Measurements from ENCODE around the gene DNALI1. TPM values are rescaled to one million over a fixed set of nuclear protein-coding genes. Genes with fewer than 3 reads are reported as not detected.

DNALI1 gene
- total RNA-seq (2012; rRNA removed) (8.1 and 9.1 TPM in 2 replicates), polyA plus RNA-seq (2012; rRNA removed) (9.1 and 10.1 TPM in 2 replicates), Bru-seq, nascent RNA (percentile 38 among the genes with signal in this experiment), BruChase-seq, experiment 1, labeled RNA remaining after a 6-hour chase (percentile 48 among the genes with signal in this experiment), BruChase-seq, experiment 2, labeled RNA remaining after a 2-hour chase (percentile 50 among the genes with signal in this experiment)
- 5.5 and 6.6 TPM in 2 replicates for polyA plus RNA-seq (2012; cell fraction: cytosol; rRNA removed)
- polyA plus RNA-seq (2012; cell fraction: nucleus; rRNA removed; ENCODE audit: low replicate concordance): 11.5 and 20.3 TPM in 2 replicates
- long read RNA-seq, partial matches to known transcripts: 0 of 6 reads
- long read RNA-seq, other reads (novel, unspliced or antisense): 1 of 6 reads

DNA sequence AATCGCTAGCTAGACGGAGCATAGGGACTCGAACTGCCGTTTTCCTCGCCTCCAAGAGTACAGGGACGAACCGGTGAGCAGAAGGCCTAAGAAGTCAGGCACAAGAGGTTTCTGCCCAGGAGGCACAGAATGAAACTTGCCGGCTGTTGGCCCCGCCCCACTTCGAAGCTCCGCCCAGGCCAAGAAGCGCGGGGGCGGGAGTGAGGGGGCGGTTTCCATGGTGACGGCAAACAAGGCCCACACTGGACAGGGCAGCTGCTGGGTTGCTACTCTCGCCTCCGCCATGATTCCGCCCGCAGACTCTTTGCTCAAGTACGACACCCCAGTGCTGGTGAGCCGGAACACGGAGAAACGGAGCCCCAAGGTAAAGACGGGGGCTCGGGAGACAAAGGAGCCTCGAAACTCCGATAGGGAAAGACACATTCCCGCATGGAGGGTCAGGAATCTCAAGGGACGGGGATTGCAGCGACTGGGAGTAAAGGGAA, at the start of gene DNALI1:
Gene DNALI1, plus strand, starts transcription at position 229 of the 485 bp plus-strand sequence. Its CDS starts 55 bp downstream, at position 284.
- POLR2A ChIA-PET (ENCODE audit: unreplicated experiment): interaction anchor here (0.6 kb wide), 1 partner anchor 252 kb away, joined by 5 read pairs; the partner anchor contains the start of gene YRDC
- peak within 1 kb of the TSS; percentile 86 for H3K14ac ChIP-seq (replicated peaks; ENCODE audit: low read depth, low read length)
- peak within 1 kb of the TSS; percentile 49 for H3K4me3 ChIP-seq (ENCODE audit: insufficient read depth, low read depth, low read length)
- H2BK120ac ChIP-seq (ENCODE audit: low read depth, low read length): peak within 1 kb of the TSS; percentile 80
- H2AFZ ChIP-seq (replicated peaks; ENCODE audit: low read length, poor library complexity): peak within 1 kb of the TSS; percentile 92
- H2BK5ac ChIP-seq (ENCODE audit: low read depth, low read length, poor library complexity, severe bottlenecking): no peak within 1 kb of the TSS
- peak within 1 kb of the TSS; percentile 64 for H4K91ac ChIP-seq (ENCODE audit: insufficient read depth, low read depth, low read length)
- dilution Hi-C loops (cut with HindIII; ENCODE audit: low sequenced_read_pairs, unreplicated experiment) (no loop called here), in situ Hi-C loops (cut with MboI; ENCODE audit: low sequenced_read_pairs) (no loop called here), intact Hi-C loops (cut with micrococcal nuclease) (no loop called here)
- DNase-seq: peak; percentile 88
- BruUV-seq (replicated peaks): no TSS peak
- no peaks in the 10 kb centered on the region for H3K9me3 ChIP-seq (ENCODE audit: control insufficient read depth, insufficient read depth, low read length)
- peak within 1 kb of the TSS; percentile 71 for H2AK5ac ChIP-seq (ENCODE audit: low read depth, low read length)
- H3K79me1 ChIP-seq (ENCODE audit: low read depth in 1 of 2, low read length in 2 of 2): peaks cover 9 to 29% of the 10 kb centered on the region in 2 experiments; a peak in 2 of 4 replicates
- peak within 1 kb of the TSS; percentile 93 for H2AK9ac ChIP-seq (replicated peaks; ENCODE audit: low read depth, low read length, poor library complexity)
- TF ChIP-seq NFE2L2 (IDR thresholded peaks at IDR 0.05; ENCODE audit: low read depth, low read length) (no peak), MXI1 (IDR thresholded peaks at IDR 0.05; ENCODE audit: borderline replicate concordance, low read depth, low read length) (peak; percentile 44; the same call in 1 of the 2 replicates)
- H2BK20ac ChIP-seq (ENCODE audit: low read depth, low read length): peak within 1 kb of the TSS; percentile 40; the same call in 1 of the 2 replicates
- peaks cover 11% of the 10 kb centered on the region for H3K36me3 ChIP-seq (ENCODE audit: control insufficient read depth, insufficient read depth, low read length)
- H3K23ac ChIP-seq (ENCODE audit: low read depth, low read length): peak within 1 kb of the TSS; percentile 69; the same call in 1 of the 2 replicates
- H3K27ac ChIP-seq (ENCODE audit: insufficient read depth, low read length): peak within 1 kb of the TSS; percentile 42
- peaks cover 16% of the 10 kb centered on the region; the same call in 1 of the 2 replicates for H4K20me1 ChIP-seq (ENCODE audit: insufficient read depth, low read length)
- peak within 1 kb of the TSS; percentile 81 to 95 for H4K8ac ChIP-seq (ENCODE audit: low read depth in 2 of 2, low read length in 2 of 2)
- peaks cover 3% of the 10 kb centered on the region for H3K4me1 ChIP-seq (ENCODE audit: control insufficient read depth, insufficient read depth, low read length)
- peak within 1 kb of the TSS; percentile 40; the same call in 1 of the 3 replicates for H2BK15ac ChIP-seq (ENCODE audit: low read depth, low read length)
- H3K56ac ChIP-seq (ENCODE audit: extremely low read depth, insufficient read depth, low read length): peak within 1 kb of the TSS; percentile 66; the same call in 1 of the 2 replicates
- CTCF ChIA-PET: no interaction called here
- 8% methylated on average over 21 of the region's 31 CpGs; no CpG with 5 or more reads in 1 of the 2 experiments for WGBS, 2 experiments (ENCODE audit: extremely low coverage in 2 of 2, insufficient read length in 1 of 2)
- H3K27me3 ChIP-seq (ENCODE audit: control insufficient read depth, insufficient read depth, low read length): no peaks in the 10 kb centered on the region
- H3K4ac ChIP-seq (ENCODE audit: low read depth, low read length): peak within 1 kb of the TSS; percentile 69
- peaks cover 4% of the 10 kb centered on the region; the same call in 1 of the 2 replicates for H3K9me1 ChIP-seq (ENCODE audit: insufficient read depth, low read length)
- peak within 1 kb of the TSS; percentile 93 for H3K4me2 ChIP-seq (ENCODE audit: low read depth, low read length)
- H3K9ac ChIP-seq (ENCODE audit: low read depth, low read length): peak within 1 kb of the TSS; percentile 84
- H3K18ac ChIP-seq (ENCODE audit: low read depth, low read length): peak within 1 kb of the TSS; percentile 48
- H4K5ac ChIP-seq (ENCODE audit: low read depth, low read length): peak within 1 kb of the TSS; percentile 91
- peak; percentile 94 for ATAC-seq (ENCODE audit: low read depth)

Data from IMR-90 (cell line).